ENCODE results near the gene CPSF4L.

DNA sequence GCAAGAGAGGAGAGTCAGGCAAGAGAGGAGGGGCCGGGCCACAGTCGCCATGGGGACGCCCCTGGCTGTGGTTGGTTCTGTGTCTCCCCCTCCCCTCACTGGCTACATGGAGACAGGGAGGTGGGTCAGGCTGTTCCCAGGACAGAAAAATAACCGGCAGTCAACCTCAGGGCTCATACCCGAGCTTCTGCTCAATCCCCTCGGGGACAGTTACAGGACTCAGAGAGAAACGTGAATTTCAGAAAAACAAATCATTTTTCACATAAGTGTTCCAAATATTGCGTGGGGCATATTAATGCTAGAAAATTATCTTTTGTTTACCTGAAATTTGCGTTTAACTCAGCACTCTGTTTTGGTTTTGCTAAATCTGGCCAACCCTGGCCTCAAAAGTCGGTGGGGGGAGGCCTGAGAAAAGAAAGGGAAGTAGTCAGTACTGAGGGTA is 22.2 kb upstream of the CPSF4L start:
- TF ChIP-seq CTCF (IDR thresholded peaks at IDR 0.05; ENCODE audit: low read length) = no peak
- TF ChIP-seq EZH2 (optimal IDR thresholded peaks at IDR 0.05; ENCODE audit: low read depth, low read length) = no peak
- TF ChIP-seq EZH2phosphoT487 (IDR thresholded peaks at IDR 0.05; ENCODE audit: low read length) = no peak

Measured in MM.1S (cell line).